HepG2 (cell line): ENCODE measurements around the gene GMPPA. TPM values are rescaled to one million over a fixed set of nuclear protein-coding genes. Genes with fewer than 3 reads are reported as not detected.
A peak's percentile ranks its signal among the peaks of the same experiment; 100 is the strongest.

Experiments used
- AKAP8 ChIP-seq: sonication (generic); formaldehyde crosslinking; IDR thresholded peaks from 2 replicates; pipeline ENCODE4 v1.5.1; 2020; ENCODE audit warnings: mild to moderate bottlenecking, missing genetic modification reagents
- ELF1 ChIP-seq: sonication (generic); formaldehyde crosslinking; IDR thresholded peaks from 2 replicates; pipeline ENCODE4 v1.4.0; 2020; ENCODE audit warnings: missing genetic modification reagents
- ETS1 ChIP-seq: sonication (generic); formaldehyde crosslinking; IDR thresholded peaks from 2 replicates; pipeline ENCODE4 v1.4.0; 2020; ENCODE audit warnings: missing genetic modification reagents
- HMGA1 ChIP-seq: sonication (generic); formaldehyde crosslinking; conservative IDR thresholded peaks from 2 replicates; pipeline ENCODE4 v1.4.0; 2020; ENCODE audit warnings: missing genetic modification reagents
- HNF4A ChIP-seq: sonication (generic); formaldehyde crosslinking; IDR thresholded peaks from 2 replicates; pipeline ENCODE4 v1.4.0; 2020; ENCODE audit warnings: missing genetic modification reagents
- IRF2 ChIP-seq: IDR thresholded peaks from 2 replicates; pipeline ENCODE4 v1.6.1; 2018; ENCODE audit warnings: missing genetic modification reagents, missing compliant biosample characterization
- KLF12 ChIP-seq: sonication (generic); formaldehyde crosslinking; IDR thresholded peaks from 2 replicates; pipeline ENCODE4 v1.4.0; 2020; ENCODE audit warnings: missing genetic modification reagents, borderline replicate concordance
- MXI1 ChIP-seq: IDR thresholded peaks from 3 replicates; pipeline ENCODE4 v1.6.1; 2012; ENCODE audit warnings: low read depth, low read length, inconsistent platforms, borderline replicate concordance
- NR2C2 ChIP-seq: sonication (generic); formaldehyde crosslinking; IDR thresholded peaks from 2 replicates; pipeline ENCODE4 v1.4.0; 2020; ENCODE audit warnings: missing genetic modification reagents, mild to moderate bottlenecking, moderate library complexity, borderline replicate concordance
- PTBP1 ChIP-seq: fragments of 200-400 bp; formaldehyde crosslinking; IDR thresholded peaks from 2 replicates; pipeline ENCODE4 v1.6.1; 2018; ENCODE audit warnings: low read length, low read depth; ENCODE audit not compliant: poor library complexity, severe bottlenecking
- SALL2 ChIP-seq: sonication (generic); formaldehyde crosslinking; IDR thresholded peaks from 2 replicates; pipeline ENCODE4 v1.8.1; 2023; ENCODE audit warnings: mild to moderate bottlenecking, missing genetic modification reagents, inconsistent platforms
- TBL1XR1 ChIP-seq: fragments of 150-350 bp; IDR thresholded peaks from 2 replicates; pipeline ENCODE4 v1.6.1; 2014; ENCODE audit warnings: borderline replicate concordance, low read length; ENCODE audit not compliant: partially characterized antibody
- TGIF2 ChIP-seq: IDR thresholded peaks from 2 replicates; pipeline ENCODE4 v1.6.1; 2016; ENCODE audit warnings: control low read depth, missing compliant biosample characterization
- ZFP37 ChIP-seq: sonication (generic); formaldehyde crosslinking; IDR thresholded peaks from 2 replicates; pipeline ENCODE4 v1.4.0; 2020; ENCODE audit warnings: missing genetic modification reagents, borderline replicate concordance
- ZNF10 ChIP-seq: sonication (generic); formaldehyde crosslinking; IDR thresholded peaks from 2 replicates; pipeline ENCODE4 v1.4.0; 2020; ENCODE audit warnings: mild to moderate bottlenecking, low read depth, missing genetic modification reagents, borderline replicate concordance
- ZNF160 ChIP-seq: sonication (generic); formaldehyde crosslinking; IDR thresholded peaks from 2 replicates; pipeline ENCODE4 v1.8.0; 2022; ENCODE audit warnings: mild to moderate bottlenecking, inconsistent platforms, missing genetic modification reagents
- ZNF558 ChIP-seq: sonication (generic); formaldehyde crosslinking; IDR thresholded peaks from 2 replicates; pipeline ENCODE4 v1.9.0; 2022; ENCODE audit warnings: mild to moderate bottlenecking, missing genetic modification reagents, borderline replicate concordance
- ZNF639 ChIP-seq: conservative IDR thresholded peaks from 2 replicates; pipeline ENCODE4 v1.6.1; 2018; ENCODE audit warnings: missing genetic modification reagents
- polyA plus RNA-seq, 8 experiments: library from polyadenylated mRNA; depleted of rRNA in 3 of 8; stranded (reverse) in 7 of 8; unstranded in 1 of 8; fragments of >200 nt; fragmentation: Illumina TruSeq in 4 of 8; extraction: Trizol in 4 of 8; gene quantifications; 2 replicates each; pipeline versions ENCODE4 v1.2.1 to v1.2.3, GENCODE V29; 2011 to 2016; ENCODE audit warnings: low read depth in 4 of 8, missing spikeins in 1 of 8, mixed read lengths in 1 of 8; ENCODE audit not compliant: insufficient read depth in 1 of 8
- total RNA-seq, 5 experiments: library from RNA; depleted of rRNA; stranded (reverse); fragments of >200 nt; fragmentation: Illumina TruSeq; extraction: Trizol; gene quantifications; 2 replicates each; pipeline ENCODE4 v1.2.3, GENCODE V29; 2016; ENCODE audit warnings: low read depth in 1 of 5
- TF ChIP-seq, protein P1 (sequence below): sonication (generic); formaldehyde crosslinking; IDR thresholded peaks from 2 replicates; pipeline ENCODE4 v1.8.0; 2022; ENCODE audit warnings: missing genetic modification reagents, mild to moderate bottlenecking, borderline replicate concordance
- TF ChIP-seq, protein P2 (sequence below): sonication (generic); formaldehyde crosslinking; IDR thresholded peaks from 2 replicates; pipeline ENCODE4 v1.4.0; 2020; ENCODE audit warnings: mild to moderate bottlenecking, missing genetic modification reagents

GMPPA gene
- total and polyA plus RNA-seq, 2 of the 13 experiments (the other 11 are each of a cell fraction or from before 2014, with no cell fraction given): 81.1 to 106 TPM

DNA sequence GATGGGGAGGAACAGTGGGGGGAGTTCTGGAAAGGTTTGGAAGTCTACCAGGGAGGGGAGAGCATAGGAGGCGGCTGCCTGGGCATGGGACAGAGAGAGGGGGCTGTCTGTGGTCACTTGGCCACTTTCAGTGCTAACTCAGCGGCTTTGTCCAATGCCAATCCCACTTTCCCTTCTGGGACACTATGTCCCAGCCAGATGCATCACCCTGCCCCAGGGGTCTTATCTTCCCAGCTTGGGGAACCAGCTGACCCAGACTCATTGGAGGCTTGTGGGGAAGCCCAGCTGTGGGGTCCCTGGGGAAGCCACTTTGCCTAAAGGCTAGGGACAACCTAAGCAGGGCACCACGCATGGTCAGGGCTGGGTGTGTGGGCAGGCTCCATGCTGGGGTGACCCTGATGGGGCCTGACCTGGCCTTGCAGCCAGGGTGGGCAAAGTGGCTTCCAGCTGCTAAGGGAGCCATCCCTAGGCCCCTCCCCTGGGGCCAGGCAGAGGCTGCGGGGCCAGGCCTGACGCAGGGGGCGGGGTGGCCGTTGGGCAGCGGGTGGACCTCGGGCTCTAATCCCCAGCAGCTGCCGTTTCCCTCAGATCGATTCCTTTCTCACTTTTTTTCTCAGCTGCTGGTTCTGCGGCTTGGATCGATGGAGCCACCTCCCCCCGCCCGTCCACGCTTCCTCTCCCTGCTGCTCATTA lies 14.0 kb downstream of the GMPPA start (continued):
- no peak for TF ChIP-seq ZNF639 (CRISPR knock-in tag)
- no peak for TF ChIP-seq TGIF2
- TF ChIP-seq NR2C2 (CRISPR knock-in tag): no peak
- TF ChIP-seq KLF12 (CRISPR knock-in tag): no peak
- no peak for TF ChIP-seq HMGA1 (CRISPR knock-in tag)
- TF ChIP-seq, protein P1, sequence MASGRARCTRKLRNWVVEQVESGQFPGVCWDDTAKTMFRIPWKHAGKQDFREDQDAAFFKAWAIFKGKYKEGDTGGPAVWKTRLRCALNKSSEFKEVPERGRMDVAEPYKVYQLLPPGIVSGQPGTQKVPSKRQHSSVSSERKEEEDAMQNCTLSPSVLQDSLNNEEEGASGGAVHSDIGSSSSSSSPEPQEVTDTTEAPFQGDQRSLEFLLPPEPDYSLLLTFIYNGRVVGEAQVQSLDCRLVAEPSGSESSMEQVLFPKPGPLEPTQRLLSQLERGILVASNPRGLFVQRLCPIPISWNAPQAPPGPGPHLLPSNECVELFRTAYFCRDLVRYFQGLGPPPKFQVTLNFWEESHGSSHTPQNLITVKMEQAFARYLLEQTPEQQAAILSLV (CRISPR knock-in tag): no peak
- no peak for TF ChIP-seq IRF2 (CRISPR knock-in tag)
- TF ChIP-seq MXI1: no peak
- no peak for TF ChIP-seq SALL2
- TF ChIP-seq, protein P2, sequence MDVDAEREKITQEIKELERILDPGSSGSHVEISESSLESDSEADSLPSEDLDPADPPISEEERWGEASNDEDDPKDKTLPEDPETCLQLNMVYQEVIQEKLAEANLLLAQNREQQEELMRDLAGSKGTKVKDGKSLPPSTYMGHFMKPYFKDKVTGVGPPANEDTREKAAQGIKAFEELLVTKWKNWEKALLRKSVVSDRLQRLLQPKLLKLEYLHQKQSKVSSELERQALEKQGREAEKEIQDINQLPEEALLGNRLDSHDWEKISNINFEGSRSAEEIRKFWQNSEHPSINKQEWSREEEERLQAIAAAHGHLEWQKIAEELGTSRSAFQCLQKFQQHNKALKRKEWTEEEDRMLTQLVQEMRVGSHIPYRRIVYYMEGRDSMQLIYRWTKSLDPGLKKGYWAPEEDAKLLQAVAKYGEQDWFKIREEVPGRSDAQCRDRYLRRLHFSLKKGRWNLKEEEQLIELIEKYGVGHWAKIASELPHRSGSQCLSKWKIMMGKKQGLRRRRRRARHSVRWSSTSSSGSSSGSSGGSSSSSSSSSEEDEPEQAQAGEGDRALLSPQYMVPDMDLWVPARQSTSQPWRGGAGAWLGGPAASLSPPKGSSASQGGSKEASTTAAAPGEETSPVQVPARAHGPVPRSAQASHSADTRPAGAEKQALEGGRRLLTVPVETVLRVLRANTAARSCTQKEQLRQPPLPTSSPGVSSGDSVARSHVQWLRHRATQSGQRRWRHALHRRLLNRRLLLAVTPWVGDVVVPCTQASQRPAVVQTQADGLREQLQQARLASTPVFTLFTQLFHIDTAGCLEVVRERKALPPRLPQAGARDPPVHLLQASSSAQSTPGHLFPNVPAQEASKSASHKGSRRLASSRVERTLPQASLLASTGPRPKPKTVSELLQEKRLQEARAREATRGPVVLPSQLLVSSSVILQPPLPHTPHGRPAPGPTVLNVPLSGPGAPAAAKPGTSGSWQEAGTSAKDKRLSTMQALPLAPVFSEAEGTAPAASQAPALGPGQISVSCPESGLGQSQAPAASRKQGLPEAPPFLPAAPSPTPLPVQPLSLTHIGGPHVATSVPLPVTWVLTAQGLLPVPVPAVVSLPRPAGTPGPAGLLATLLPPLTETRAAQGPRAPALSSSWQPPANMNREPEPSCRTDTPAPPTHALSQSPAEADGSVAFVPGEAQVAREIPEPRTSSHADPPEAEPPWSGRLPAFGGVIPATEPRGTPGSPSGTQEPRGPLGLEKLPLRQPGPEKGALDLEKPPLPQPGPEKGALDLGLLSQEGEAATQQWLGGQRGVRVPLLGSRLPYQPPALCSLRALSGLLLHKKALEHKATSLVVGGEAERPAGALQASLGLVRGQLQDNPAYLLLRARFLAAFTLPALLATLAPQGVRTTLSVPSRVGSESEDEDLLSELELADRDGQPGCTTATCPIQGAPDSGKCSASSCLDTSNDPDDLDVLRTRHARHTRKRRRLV: no peak
- TF ChIP-seq ZFP37 (CRISPR knock-in tag): no peak
- TF ChIP-seq PTBP1: no peak
- no peak for TF ChIP-seq AKAP8 (CRISPR knock-in tag)
- TF ChIP-seq HNF4A (CRISPR knock-in tag): peak; percentile 39
- no peak; the same call in 1 of the 2 replicates for TF ChIP-seq ZNF160
- TF ChIP-seq ELF1 (CRISPR knock-in tag): no peak
- no peak for TF ChIP-seq TBL1XR1
- no peak for TF ChIP-seq ETS1 (CRISPR knock-in tag)
- TF ChIP-seq ZNF10 (CRISPR knock-in tag): no peak
- no peak for TF ChIP-seq ZNF558 (CRISPR knock-in tag)
